GM12872 (cell line): ENCODE data around the gene MARCHF10.

Experiments
- CTCF ChIP-seq: IDR thresholded peaks from 3 replicates; pipeline ENCODE4 v1.5.1; 2011; ENCODE audit warnings: low read depth, mild to moderate bottlenecking, low read length, moderate library complexity; ENCODE audit not compliant: insufficient read depth

MARCHF10 gene

GRCh38 chr17:62664336-62665120 lies 143.6 kb downstream of the MARCHF10 start:
- TF ChIP-seq CTCF = no peak

- TF ChIP-seq CTCF = no peak
Measured at GRCh38 chr17:62663304-62663703, 144.8 kb downstream of the MARCHF10 start.

GRCh38 chr17:62662855-62663254 lies 145.3 kb downstream of the MARCHF10 start:
- TF ChIP-seq CTCF = no peak

- no peak for TF ChIP-seq CTCF
Measured at GRCh38 chr17:62661337-62661736, 146.8 kb downstream of the MARCHF10 start.

- no peak for TF ChIP-seq CTCF
Measured at GRCh38 chr17:62660629-62661118, 147.4 kb downstream of the MARCHF10 start.

DNA sequence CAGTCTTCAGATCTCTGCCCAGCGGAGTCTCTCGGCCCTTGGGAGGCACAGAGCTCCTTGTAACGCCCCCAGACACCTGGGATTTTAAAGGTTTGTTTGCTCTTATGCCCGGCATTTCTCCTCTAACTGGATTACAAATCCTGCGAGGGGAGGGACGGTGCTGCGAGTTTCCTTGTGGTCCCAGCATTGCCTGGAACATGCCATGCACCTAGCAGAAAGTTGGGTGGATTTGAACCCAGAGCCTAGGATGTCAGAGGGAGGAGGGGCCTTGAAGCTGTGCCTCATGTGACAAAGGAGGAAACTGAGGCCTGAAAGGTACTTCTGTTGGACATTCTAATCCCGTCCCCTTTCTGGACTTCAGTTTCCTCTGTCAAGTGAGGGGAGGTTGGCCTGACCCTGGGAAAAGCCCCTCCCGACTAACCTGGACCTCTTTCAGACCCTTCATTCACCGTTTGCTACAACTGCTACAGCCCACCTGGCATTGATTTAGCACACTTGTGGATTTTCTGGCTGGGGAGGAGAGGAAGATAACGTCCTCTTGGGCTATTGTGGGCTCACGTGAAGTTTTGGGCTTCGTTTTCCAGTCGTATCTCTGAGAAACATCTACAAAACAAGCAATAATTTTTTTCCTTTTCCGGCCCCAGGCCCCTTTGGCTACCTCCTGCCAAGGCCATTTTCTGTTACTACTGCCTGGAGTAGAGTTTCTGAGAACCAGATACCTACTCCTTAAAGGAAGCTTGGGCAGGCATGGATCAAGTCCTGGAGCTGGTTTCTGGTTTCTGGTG lies 149.8 kb downstream of the MARCHF10 start:
- TF ChIP-seq CTCF = no peak

GRCh38 chr17:62657690-62658089 lies 150.4 kb downstream of the MARCHF10 start:
- TF ChIP-seq CTCF = no peak
